Trophoblast cell (in vitro differentiated cells and primary cell): ENCODE data around the gene CD300A.

Experiments
- DNase-seq, 2 donors: peaks; one replicate each; pipeline ENCODE4 v3.0.0-alpha.2; 2016
- H2AFZ ChIP-seq: 2 replicates; pipeline ENCODE4 v1.6.1; 2013; ENCODE audit warnings: low read length, moderate library complexity, mild to moderate bottlenecking; ENCODE audit not compliant: insufficient read depth, poor library complexity
- H2AK5ac ChIP-seq: 2 replicates; pipeline ENCODE4 v1.6.1; 2013; ENCODE audit warnings: mild to moderate bottlenecking, low read length
- H2BK120ac ChIP-seq: 2 replicates; pipeline ENCODE4 v1.6.1; 2013; ENCODE audit warnings: low read length, mild to moderate bottlenecking, moderate library complexity; ENCODE audit not compliant: insufficient read depth, poor library complexity
- H2BK12ac ChIP-seq: 2 replicates; pipeline ENCODE4 v1.6.1; 2013; ENCODE audit warnings: mild to moderate bottlenecking, low read length, moderate library complexity
- H2BK5ac ChIP-seq: 2 replicates; pipeline ENCODE4 v1.6.1; 2013; ENCODE audit warnings: low read length, low read depth, moderate library complexity, mild to moderate bottlenecking; ENCODE audit not compliant: poor library complexity
- H3K14ac ChIP-seq: 2 replicates; pipeline ENCODE4 v1.6.1; 2013; ENCODE audit warnings: mild to moderate bottlenecking, low read length
- H3K18ac ChIP-seq: 2 replicates; pipeline ENCODE4 v1.6.1; 2013; ENCODE audit warnings: mild to moderate bottlenecking, low read length
- H3K23ac ChIP-seq: 2 replicates; pipeline ENCODE4 v1.6.1; 2013; ENCODE audit warnings: low read length
- H3K27ac ChIP-seq: 2 replicates; pipeline ENCODE4 v1.5.1; 2013; ENCODE audit warnings: low read depth, mild to moderate bottlenecking, inconsistent platforms, low read length, moderate library complexity
- H3K27me3 ChIP-seq: 2 replicates; pipeline ENCODE4 v1.6.1; 2013; ENCODE audit warnings: inconsistent platforms, mild to moderate bottlenecking, low read length, moderate library complexity; ENCODE audit not compliant: insufficient read depth
- H3K36me3 ChIP-seq, 2 experiments: 1 replicate in 1 of 2; 2 replicates in 1 of 2; pipeline ENCODE4 v1.6.1; 2013; ENCODE audit warnings: low read length in 2 of 2, mild to moderate bottlenecking in 2 of 2, moderate library complexity in 1 of 2; ENCODE audit not compliant: insufficient read depth in 2 of 2, control insufficient read depth in 1 of 2
- H3K4ac ChIP-seq: 2 replicates; pipeline ENCODE4 v1.6.1; 2013; ENCODE audit warnings: low read depth, mild to moderate bottlenecking, low read length, moderate library complexity
- H3K4me1 ChIP-seq, 2 experiments: 1 replicate in 1 of 2; 2 replicates in 1 of 2; pipeline ENCODE4 v1.6.1; 2013; ENCODE audit warnings: low read length in 2 of 2, mild to moderate bottlenecking in 2 of 2, moderate library complexity in 1 of 2; ENCODE audit not compliant: insufficient read depth in 2 of 2, control insufficient read depth in 1 of 2
- H3K4me2 ChIP-seq: 2 replicates; pipeline ENCODE4 v1.6.1; 2013; ENCODE audit warnings: inconsistent platforms, mild to moderate bottlenecking, low read length, moderate library complexity
- H3K4me3 ChIP-seq: 2 replicates; pipeline ENCODE4 v1.5.1; 2013; ENCODE audit warnings: mild to moderate bottlenecking, low read depth, low read length, inconsistent platforms
- H3K79me1 ChIP-seq: one replicate; pipeline ENCODE4 v1.6.1; 2013; ENCODE audit warnings: low read length
- H3K79me2 ChIP-seq: 2 replicates; pipeline ENCODE4 v1.6.1; 2013; ENCODE audit warnings: low read length, mild to moderate bottlenecking; ENCODE audit not compliant: control insufficient read depth, insufficient read depth, poor library complexity
- H3K9ac ChIP-seq: 2 replicates; pipeline ENCODE4 v1.6.1; 2013; ENCODE audit warnings: mild to moderate bottlenecking, low read length
- H3K9me3 ChIP-seq: 2 replicates; pipeline ENCODE4 v1.6.1; 2013; ENCODE audit warnings: low read depth, mild to moderate bottlenecking, control low read depth, inconsistent platforms, low read length; ENCODE audit not compliant: insufficient read depth
- H4K12ac ChIP-seq: 2 replicates; pipeline ENCODE4 v1.6.1; 2013; ENCODE audit warnings: low read depth, mild to moderate bottlenecking, low read length, moderate library complexity
- H4K8ac ChIP-seq: 2 replicates; pipeline ENCODE4 v1.6.1; 2013; ENCODE audit warnings: low read depth, mild to moderate bottlenecking, low read length, moderate library complexity
- H4K91ac ChIP-seq: one replicate; pipeline ENCODE4 v1.6.1; 2013; ENCODE audit warnings: low read depth, mild to moderate bottlenecking, low read length, moderate library complexity
- WGBS: extraction: QIAGEN DNeasy Blood & Tissue Kit; methylation state at CpG from one replicate; pipeline ENCODE4 v1.1.7; 2013; ENCODE audit warnings: missing lambda C conversion rate; ENCODE audit not compliant: insufficient read length, insufficient coverage; ENCODE audit errors: extremely low coverage; 5-methylcytosine and 5-hydroxymethylcytosine counted together

Gene CD300A

GRCh38 chr17:74467221-74467951 lies 952 bp downstream of the CD300A start:
- no peak overlapping the region for H2AFZ ChIP-seq
- no peaks in the 10 kb centered on the region for H3K36me3 ChIP-seq
- peaks cover 17% of the 10 kb centered on the region for H3K27me3 ChIP-seq
- no peak overlapping the region for H3K14ac ChIP-seq
- H3K4me1 ChIP-seq = no peaks in the 10 kb centered on the region
- DNase-seq = peak in 1 of 2 donors; percentile 14
- no peak overlapping the region for H4K12ac ChIP-seq
- no peak overlapping the region for H2BK120ac ChIP-seq
- no peak overlapping the region for H3K4me3 ChIP-seq
- H4K91ac ChIP-seq = no peak overlapping the region
- H3K18ac ChIP-seq = no peak overlapping the region
- peaks cover 7% of the 10 kb centered on the region for H3K9me3 ChIP-seq
- H3K4ac ChIP-seq = no peak overlapping the region
- H3K27ac ChIP-seq = no peak overlapping the region
- H3K79me1 ChIP-seq = no peaks in the 10 kb centered on the region
- H3K4me2 ChIP-seq = no peak overlapping the region
- no peak overlapping the region for H2AK5ac ChIP-seq
- no peaks in the 10 kb centered on the region for H3K79me2 ChIP-seq
- no peak overlapping the region for H2BK12ac ChIP-seq
- H4K8ac ChIP-seq = no peak overlapping the region
- no peak overlapping the region for H2BK5ac ChIP-seq
- no peak overlapping the region for H3K23ac ChIP-seq
- no peak overlapping the region for H3K9ac ChIP-seq
- WGBS = no CpG with 5 or more reads among the region's 21 CpGs

- H3K23ac ChIP-seq = no peak overlapping the region
- no CpG with 5 or more reads among the region's 3 CpGs for WGBS
- peaks cover 12% of the 10 kb centered on the region for H3K27me3 ChIP-seq
- no peak overlapping the region for H3K18ac ChIP-seq
- H2BK120ac ChIP-seq = no peak overlapping the region
- H3K4ac ChIP-seq = no peak overlapping the region
- H3K79me2 ChIP-seq = no peaks in the 10 kb centered on the region
- no peaks in the 10 kb centered on the region for H3K36me3 ChIP-seq
- H3K4me1 ChIP-seq = no peaks in the 10 kb centered on the region
- H4K12ac ChIP-seq = no peak overlapping the region
- no peak overlapping the region for H3K4me2 ChIP-seq
- no peak overlapping the region for H3K4me3 ChIP-seq
- H2AK5ac ChIP-seq = no peak overlapping the region
- no peak overlapping the region for H2BK5ac ChIP-seq
- H3K9ac ChIP-seq = no peak overlapping the region
- H3K79me1 ChIP-seq = no peaks in the 10 kb centered on the region
- no peak for DNase-seq
- no peak overlapping the region for H2BK12ac ChIP-seq
- no peak overlapping the region for H2AFZ ChIP-seq
- H3K9me3 ChIP-seq = peaks cover 9% of the 10 kb centered on the region
- no peak overlapping the region for H3K27ac ChIP-seq
- no peak overlapping the region for H4K91ac ChIP-seq
- H3K14ac ChIP-seq = no peak overlapping the region
- H4K8ac ChIP-seq = no peak overlapping the region
Observed at GRCh38 chr17:74471341-74471740, 4.9 kb downstream of the CD300A start.

- Histone ChIP-seq H2BK5ac (no peak overlapping the region), H4K12ac (no peak overlapping the region), H3K14ac (no peak overlapping the region), H3K4me3 (no peak overlapping the region), H3K9me3 (peaks cover 12% of the 10 kb centered on the region), H2BK12ac (no peak overlapping the region), H4K91ac (no peak overlapping the region), H4K8ac (no peak overlapping the region), H3K9ac (no peak overlapping the region), H3K18ac (no peak overlapping the region), H3K4me2 (no peak overlapping the region), H3K4ac (no peak overlapping the region), H2AK5ac (no peak overlapping the region), H3K27me3 (no peaks in the 10 kb centered on the region), H3K4me1 (no peaks in the 10 kb centered on the region), H3K79me2 (no peaks in the 10 kb centered on the region), H2BK120ac (no peak overlapping the region), H3K79me1 (no peaks in the 10 kb centered on the region), H3K27ac (no peak overlapping the region), H3K23ac (no peak overlapping the region), H2AFZ (no peak overlapping the region), H3K36me3 (no peaks in the 10 kb centered on the region)
- no peak for DNase-seq
- WGBS = no CpG with 5 or more reads among the region's 4 CpGs
Observed at GRCh38 chr17:74472890-74473289, 6.5 kb downstream of the CD300A start.

GRCh38 chr17:74473294-74473693 lies 6.9 kb downstream of the CD300A start:
- Histone ChIP-seq H3K4me1 (no peaks in the 10 kb centered on the region), H3K4ac (no peak overlapping the region), H3K27me3 (no peaks in the 10 kb centered on the region), H2BK12ac (no peak overlapping the region), H3K36me3 (no peaks in the 10 kb centered on the region), H3K27ac (no peak overlapping the region), H3K79me1 (no peaks in the 10 kb centered on the region), H2AFZ (no peak overlapping the region), H3K4me3 (no peak overlapping the region), H4K91ac (no peak overlapping the region), H4K12ac (no peak overlapping the region), H3K18ac (no peak overlapping the region), H2BK5ac (no peak overlapping the region), H2AK5ac (no peak overlapping the region), H3K4me2 (no peak overlapping the region), H2BK120ac (no peak overlapping the region), H4K8ac (no peak overlapping the region), H3K9ac (no peak overlapping the region), H3K79me2 (no peaks in the 10 kb centered on the region), H3K9me3 (peaks cover 12% of the 10 kb centered on the region), H3K14ac (no peak overlapping the region), H3K23ac (no peak overlapping the region)
- no peak for DNase-seq
- no CpG with 5 or more reads among the region's 8 CpGs for WGBS
